ENCODE data around the gene ACOXL.

The ACOXL gene

GRCh38 chr2:110984694-110985490 is 252.5 kb downstream of the ACOXL start:
- no peak for DNase-seq

GRCh38 chr2:110990440-110990839 is 258.1 kb downstream of the ACOXL start:
- no peak for DNase-seq

GRCh38 chr2:110991911-110992310 is 259.5 kb downstream of the ACOXL start:
- DNase-seq = no peak

- DNase-seq = no peak
Observed at GRCh38 chr2:110992886-110993285, 260.5 kb downstream of the ACOXL start.

DNA sequence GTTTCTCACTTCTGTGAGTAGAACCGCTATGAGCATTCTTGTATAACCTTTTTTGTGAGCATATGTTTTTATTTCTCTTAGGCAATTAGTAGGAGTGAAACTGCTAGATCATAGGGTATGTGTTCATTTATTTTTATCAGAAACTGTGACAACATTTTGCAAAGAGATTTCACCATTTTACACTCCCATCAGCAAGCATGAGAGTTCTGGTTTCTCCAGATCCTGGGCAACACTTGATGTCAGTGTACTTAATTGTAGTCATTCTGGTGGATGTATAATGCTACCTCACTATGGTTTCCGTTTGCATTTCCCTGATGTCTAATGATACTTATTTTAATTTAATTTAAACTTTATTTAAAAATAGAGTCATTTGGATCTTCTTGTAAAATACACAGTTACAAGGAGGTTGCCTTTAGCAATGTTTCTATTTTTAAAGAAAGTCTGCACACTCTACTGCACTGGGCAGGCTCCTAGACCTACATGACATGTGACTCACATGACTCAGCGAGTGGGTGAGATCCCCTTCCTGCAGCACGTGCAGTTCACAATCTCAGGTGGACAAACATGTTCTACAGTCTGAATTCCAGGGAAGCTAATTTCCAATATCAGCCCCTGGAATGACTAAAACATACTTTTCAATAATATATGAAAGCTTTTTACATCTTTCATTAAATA is 261.3 kb downstream of the ACOXL start:
- DNase-seq = no peak

DNA sequence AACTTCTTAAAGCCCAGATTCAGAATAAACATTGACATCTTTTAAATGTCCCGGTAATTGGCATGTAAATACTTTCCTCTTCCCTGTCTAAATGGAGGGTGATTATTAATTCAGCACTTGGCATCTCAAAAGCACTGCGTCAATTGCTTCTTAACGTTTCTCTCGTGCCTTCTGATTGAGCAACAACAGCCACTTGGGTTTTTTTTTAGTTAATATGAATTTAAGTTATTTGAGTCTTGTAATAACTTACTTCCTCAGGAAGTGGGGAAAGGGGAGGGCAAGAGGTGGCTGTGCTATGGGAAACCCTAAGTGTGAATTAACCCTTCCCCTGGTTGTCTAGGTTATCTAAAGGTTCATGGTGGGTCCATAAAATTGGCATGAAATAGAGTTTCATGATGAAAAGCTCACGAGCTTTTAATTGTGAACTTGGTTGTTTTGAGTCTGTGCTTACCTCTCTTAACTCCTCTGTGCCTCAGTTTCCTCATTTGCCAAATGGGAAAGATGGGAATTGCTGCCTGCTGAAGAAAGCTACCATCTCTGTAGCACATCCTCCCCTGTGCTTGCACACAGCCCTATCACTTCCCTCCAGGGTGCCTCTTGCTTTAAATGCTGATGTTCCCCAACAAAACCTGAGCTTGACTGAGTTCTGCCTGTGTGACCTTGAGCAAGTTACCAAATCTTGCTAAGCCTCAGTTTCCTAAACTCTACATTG is 262.0 kb downstream of the ACOXL start:
- DNase-seq = no peak

DNA sequence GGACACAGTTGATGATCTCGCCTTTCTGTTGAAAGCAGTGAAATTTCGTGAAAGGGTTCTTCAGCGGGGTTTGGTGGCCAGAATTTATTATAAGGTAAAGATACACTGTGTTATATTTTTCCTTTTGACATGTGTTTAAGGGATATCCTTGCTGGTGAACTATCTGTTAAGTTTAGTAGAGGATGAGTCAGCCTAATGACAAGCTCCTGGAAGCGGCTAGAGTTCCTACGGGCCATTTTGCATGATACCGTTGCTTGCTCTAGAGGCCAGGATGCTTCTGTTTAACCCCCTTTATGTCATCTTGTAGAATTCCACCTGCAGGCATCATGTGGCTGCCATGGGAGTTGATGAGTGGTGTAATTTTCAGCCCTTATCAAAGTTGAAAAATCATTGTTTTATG is 263.5 kb downstream of the ACOXL start:
- DNase-seq = no peak

- DNase-seq = no peak
Observed at GRCh38 chr2:110997331-110998045, 265.1 kb downstream of the ACOXL start.

GRCh38 chr2:110998311-110998710 is 265.9 kb downstream of the ACOXL start:
- DNase-seq = no peak

GRCh38 chr2:110999626-111000025 is 267.3 kb downstream of the ACOXL start:
- DNase-seq = no peak

GRCh38 chr2:111005307-111005706 is 272.9 kb downstream of the ACOXL start:
- DNase-seq = no peak

- DNase-seq = no peak
Observed at GRCh38 chr2:111005821-111006220, 273.4 kb downstream of the ACOXL start.

- no peak for DNase-seq
Observed at GRCh38 chr2:111007757-111008688, 275.6 kb downstream of the ACOXL start.

DNA sequence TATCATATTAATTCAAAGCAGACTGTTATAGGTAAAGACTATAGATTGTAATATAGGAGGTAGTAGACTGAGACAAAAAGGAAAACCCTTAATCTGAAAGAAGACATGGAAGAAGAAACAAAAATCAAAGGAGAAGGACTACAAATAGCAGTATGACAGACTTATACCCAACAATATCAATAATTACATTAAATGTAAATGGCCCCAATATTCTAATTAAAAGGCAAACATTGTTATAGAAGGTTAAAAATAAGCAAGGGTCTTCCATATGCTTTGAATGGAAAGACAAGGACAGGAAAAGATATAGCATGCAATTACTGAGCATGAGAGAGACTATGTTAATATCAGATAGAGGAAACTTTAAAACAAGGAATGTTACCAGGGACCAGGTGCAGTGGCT is 278.8 kb downstream of the ACOXL start:
- DNase-seq = no peak

- DNase-seq = no peak
Observed at GRCh38 chr2:111015283-111015995, 283.1 kb downstream of the ACOXL start.

DNA sequence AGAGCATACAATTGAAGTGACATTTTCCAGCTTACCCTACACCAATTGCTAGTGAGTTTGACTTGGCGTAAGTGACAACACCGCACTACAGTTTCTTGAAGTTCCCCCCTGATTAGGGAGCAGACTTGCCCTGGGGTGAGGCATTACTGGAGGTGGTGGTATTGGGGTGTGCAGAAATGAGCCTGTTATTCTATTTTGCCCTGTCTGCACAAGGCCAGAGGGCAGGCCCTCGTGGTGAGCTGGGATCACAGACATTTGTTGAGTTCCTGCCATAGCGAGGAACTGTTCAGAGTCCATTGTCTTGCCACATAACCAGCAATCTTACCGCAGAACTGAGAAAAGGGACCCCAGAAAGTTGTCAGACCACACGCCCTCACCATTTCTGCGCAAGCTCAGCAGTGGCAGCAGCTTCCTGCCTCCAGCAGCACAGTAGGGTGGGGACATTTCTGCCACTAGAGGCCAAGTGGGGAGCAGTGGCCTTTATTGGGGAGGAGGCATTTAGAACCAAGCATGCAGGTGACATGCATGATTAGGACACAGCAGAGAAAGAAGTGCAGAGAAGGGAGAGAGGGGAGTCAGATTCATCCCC is 284.8 kb downstream of the ACOXL start:
- DNase-seq = no peak

- DNase-seq = no peak
Observed at GRCh38 chr2:111017909-111018308, 285.5 kb downstream of the ACOXL start.

DNA sequence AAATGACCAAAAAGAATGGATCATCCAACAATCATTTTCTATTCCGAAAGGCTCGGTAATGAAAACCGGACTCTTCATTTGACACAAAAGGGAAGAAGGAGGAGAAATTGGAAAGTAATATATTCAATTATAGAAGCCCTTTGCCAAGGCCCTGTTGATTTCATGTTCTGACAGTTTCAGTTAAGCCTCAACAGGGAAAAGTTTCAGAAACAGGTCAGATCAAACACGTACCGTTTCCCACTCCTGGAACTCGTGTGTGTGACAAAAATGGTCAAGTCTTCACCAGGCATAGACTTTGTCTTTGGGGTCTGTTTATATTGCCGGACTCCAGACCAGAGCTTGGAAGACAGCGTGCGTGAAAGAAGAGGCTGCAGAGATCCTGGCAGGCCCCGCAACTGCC is 287.0 kb downstream of the ACOXL start:
- DNase-seq = no peak

- DNase-seq = no peak
Observed at GRCh38 chr2:111022633-111023032, 290.3 kb downstream of the ACOXL start.

DNA sequence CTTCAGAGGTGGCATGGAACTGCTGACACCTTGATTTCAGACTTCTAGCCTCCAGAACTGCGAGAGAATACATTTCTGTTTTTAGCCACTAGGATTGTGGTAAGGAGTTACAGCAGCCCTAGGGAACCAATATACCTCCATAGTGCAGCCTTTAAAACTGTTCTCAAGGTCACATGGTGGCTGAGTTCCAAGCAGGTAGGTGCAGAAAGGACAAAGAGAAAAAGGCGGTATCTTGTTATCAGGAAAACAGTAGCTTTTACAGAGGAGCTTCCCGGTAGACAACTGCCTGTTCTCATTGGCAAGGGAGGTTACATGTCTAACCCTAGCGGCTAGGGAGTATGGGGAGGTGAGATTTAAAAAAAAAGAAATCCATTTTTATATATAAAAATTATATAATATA is 292.1 kb downstream of the ACOXL start:
- DNase-seq = no peak

- DNase-seq = peak; percentile 34
Observed at GRCh38 chr2:111025288-111025687, 292.9 kb downstream of the ACOXL start.

Measured in activated CD4-positive, alpha-beta T cell treated with anti-CD3 and anti-CD28 coated beads, Interleukin-2, Interleukin-6, amounts not matched to agents 100 ng/mL and 50 ng/mL, durations not matched to agents 16 hours and 8 hours (primary cell).